Natural killer cell (primary cell): ENCODE results near the gene SCT. TPM values are rescaled to one million over a fixed set of nuclear protein-coding genes. Genes with fewer than 3 reads are reported as not detected.

ENCODE experiments used
- ATAC-seq, 3 donors: fragments of 150-1000 bp in 2 of 3; fragments of 200-7000 bp in 1 of 3; cut with Tn5 transposase; 1 replicate in 1 of 3; 2 replicates in 2 of 3; pipeline ENCODE4 v1.10.0; 2021; ENCODE audit warnings: mild to moderate bottlenecking in 2 of 3, moderate library complexity in 2 of 3
- DNase-seq, 2 donors: peaks; one replicate each; pipeline versions ENCODE4 v3.0.0 to v3.0.0-alpha.2; 2013 to 2021; ENCODE audit warnings: mixed read lengths in 1 of 2
- H3K27ac ChIP-seq: one replicate; pipeline ENCODE4 v1.5.1; 2013; ENCODE audit warnings: mild to moderate bottlenecking, low read length
- H3K27me3 ChIP-seq: one replicate; pipeline ENCODE4 v1.6.1; 2013; ENCODE audit warnings: low read length; ENCODE audit not compliant: control insufficient read depth, insufficient read depth
- H3K36me3 ChIP-seq: one replicate; pipeline ENCODE4 v1.6.1; 2013; ENCODE audit warnings: low read length; ENCODE audit not compliant: control insufficient read depth, insufficient read depth
- H3K4me1 ChIP-seq: one replicate; pipeline ENCODE4 v1.6.1; 2013; ENCODE audit warnings: low read length; ENCODE audit not compliant: control insufficient read depth, insufficient read depth
- H3K4me3 ChIP-seq: one replicate; pipeline ENCODE4 v1.5.1; 2013; ENCODE audit warnings: low read length
- H3K9me3 ChIP-seq: one replicate; pipeline ENCODE4 v1.6.1; 2013; ENCODE audit warnings: low read length; ENCODE audit not compliant: control insufficient read depth, insufficient read depth
- H3K27ac Mint-ChIP-seq, 2 donors: one replicate each; pipeline ENCODE4 v1.8.0; 2022; ENCODE audit warnings: mild to moderate bottlenecking in 2 of 2, mixed read lengths in 2 of 2, moderate library complexity in 1 of 2
- H3K27me3 Mint-ChIP-seq, 2 donors: one replicate each; pipeline ENCODE4 v1.8.0; 2022; ENCODE audit warnings: low read depth in 2 of 2, mixed read lengths in 2 of 2
- H3K36me3 Mint-ChIP-seq: one replicate; pipeline ENCODE4 v1.8.0; 2022; ENCODE audit warnings: mixed read lengths
- H3K4me1 Mint-ChIP-seq, 2 donors: one replicate each; pipeline ENCODE4 v1.8.0; 2022; ENCODE audit warnings: mixed read lengths in 2 of 2
- H3K4me3 Mint-ChIP-seq: one replicate; pipeline ENCODE4 v1.8.0; 2022; ENCODE audit warnings: mild to moderate bottlenecking, moderate library complexity, mixed read lengths
- H3K9me3 Mint-ChIP-seq, 2 donors: one replicate each; pipeline ENCODE4 v1.8.0; 2022; ENCODE audit warnings: mixed read lengths in 2 of 2
- CTCF ChIP-seq: fragments of 200-600 bp; IDR thresholded peaks from one replicate; pipeline ENCODE4 v1.8.0; 2022; ENCODE audit warnings: antibody characterized with exemption
- WGBS: methylation state at CpG from one replicate; pipeline ENCODE4 v1.1.7; 2013; ENCODE audit warnings: missing lambda C conversion rate; ENCODE audit not compliant: insufficient coverage; 5-methylcytosine and 5-hydroxymethylcytosine counted together
- intact Hi-C: fragments of 100-400 bp; cut with micrococcal nuclease; formaldehyde crosslinking; loops from one replicate; pipeline ENCODE4 v1.14.2; 2022
- total RNA-seq, 4 donors: library from RNA; stranded (reverse); fragments of 120-200 nt in 1 of 4; gene quantifications; one replicate each; pipeline versions ENCODE4 v1.2.3 to v1.2.4, GENCODE V29; 2013 to 2022

The SCT gene
- total RNA-seq, 3 donors from 2014 or later (not counting 1 experiment from before 2014, with no cell fraction given) = not detected

GRCh38 chr11:643849-644738, 17.1 kb upstream of the SCT start:
- intact Hi-C loops = no loop called here
- H3K4me1 Mint-ChIP-seq = peaks cover 5 to 12% of the 10 kb centered on the region in 2 donors
- WGBS = 95% methylated on average over 50 of the region's 50 CpGs
- DNase-seq = no peak
- TF ChIP-seq CTCF = no peak
- Histone ChIP-seq H3K36me3 (peaks cover 6% of the 10 kb centered on the region), H3K4me3 (no peak overlapping the region), H3K27ac (no peak overlapping the region), H3K9me3 (peaks cover 4% of the 10 kb centered on the region), H3K27me3 (peaks cover 5% of the 10 kb centered on the region), H3K4me1 (peaks cover 14% of the 10 kb centered on the region)
- no peak for ATAC-seq
- no peaks in the 10 kb centered on the region for H3K36me3 Mint-ChIP-seq
- H3K27ac Mint-ChIP-seq = no peak overlapping the region
- H3K4me3 Mint-ChIP-seq = no peak overlapping the region
- peaks cover 0 to 5% of the 10 kb centered on the region in 2 donors for H3K27me3 Mint-ChIP-seq
- H3K9me3 Mint-ChIP-seq = no peaks in the 10 kb centered on the region

- H3K4me3 ChIP-seq = no peak overlapping the region
- intact Hi-C loops = no loop called here
- H3K4me1 ChIP-seq = peaks cover 18% of the 10 kb centered on the region
- TF ChIP-seq CTCF = no peak
- peaks cover 5 to 12% of the 10 kb centered on the region in 2 donors for H3K4me1 Mint-ChIP-seq
- peaks cover 6% of the 10 kb centered on the region for H3K36me3 ChIP-seq
- DNase-seq = no peak
- no peaks in the 10 kb centered on the region for H3K9me3 Mint-ChIP-seq
- H3K36me3 Mint-ChIP-seq = no peaks in the 10 kb centered on the region
- H3K9me3 ChIP-seq = peaks cover 4% of the 10 kb centered on the region
- no peak for ATAC-seq
- no peak overlapping the region for H3K27ac Mint-ChIP-seq
- H3K4me3 Mint-ChIP-seq = no peak overlapping the region
- 81% methylated on average over 9 of the region's 9 CpGs for WGBS
- no peak overlapping the region for H3K27ac ChIP-seq
- H3K27me3 Mint-ChIP-seq = peaks cover 0 to 11% of the 10 kb centered on the region in 2 donors
- peaks cover 8% of the 10 kb centered on the region for H3K27me3 ChIP-seq
Observed at GRCh38 chr11:643366-643765, 16.4 kb upstream of the SCT start.

- H3K9me3 Mint-ChIP-seq = no peaks in the 10 kb centered on the region
Observed at GRCh38 chr11:641806-642370, 14.9 kb upstream of the SCT start.

More at GRCh38 chr11:641806-642370, 14.9 kb upstream of the SCT start:
- DNase-seq = no peak
- no peak overlapping the region for H3K4me3 Mint-ChIP-seq
- no peak for ATAC-seq
- Histone ChIP-seq H3K27me3 (peaks cover 16% of the 10 kb centered on the region), H3K4me1 (peaks cover 18% of the 10 kb centered on the region), H3K9me3 (peaks cover 4% of the 10 kb centered on the region), H3K36me3 (peaks cover 6% of the 10 kb centered on the region), H3K27ac (no peak overlapping the region), H3K4me3 (no peak overlapping the region)
- peaks cover 5 to 19% of the 10 kb centered on the region in 2 donors for H3K4me1 Mint-ChIP-seq
- intact Hi-C loops = no loop called here
- no peaks in the 10 kb centered on the region for H3K36me3 Mint-ChIP-seq
- peaks cover 8 to 18% of the 10 kb centered on the region in 2 donors for H3K27me3 Mint-ChIP-seq
- H3K27ac Mint-ChIP-seq = no peak overlapping the region
- TF ChIP-seq CTCF = no peak
- 96% methylated on average over 19 of the region's 19 CpGs for whole genome bisulfite sequencing
